HEK293T (cell line): ENCODE measurements around the gene MYO5B.
"Not testable (repeated sequence)": the region's sequence is repeated elsewhere in the genome, so short reads cannot be mapped to it uniquely, and the experiment has no call there.

Experiments used
- CTCF ChIA-PET: fragments of 350-600 bp; formaldehyde crosslinking; extraction: SDS; loops from one replicate; lab custom pipeline; 2021; ENCODE audit warnings: antibody characterized with exemption, inconsistent platforms; lab: Yijun Ruan, JAX
- POLR2A ChIA-PET: fragments of 350-600 bp; formaldehyde crosslinking; extraction: SDS; loops from one replicate; lab custom pipeline; 2020; ENCODE audit warnings: antibody characterized with exemption, inconsistent platforms; lab: Yijun Ruan, JAX
- DNase-seq: peaks from one replicate; pipeline ENCODE4 v3.0.0; 2012; ENCODE audit warnings: mixed read lengths; ENCODE audit errors: extremely low spot score
- ARNT ChIP-seq: fragments of 450-650 bp; IDR thresholded peaks from 2 replicates; pipeline ENCODE4 v1.6.1; 2017; ENCODE audit warnings: mild to moderate bottlenecking
- BHLHE40 ChIP-seq: fragments of 450-650 bp; IDR thresholded peaks from 2 replicates; pipeline ENCODE4 v1.6.1; 2016; ENCODE audit warnings: mild to moderate bottlenecking, moderate library complexity, borderline replicate concordance
- CTBP1 ChIP-seq: fragments of 450-650 bp; IDR thresholded peaks from 2 replicates; pipeline ENCODE4 v1.6.1; 2016; ENCODE audit warnings: borderline replicate concordance
- ELF4 ChIP-seq: fragments of 450-650 bp; IDR thresholded peaks from 2 replicates; pipeline ENCODE4 v1.6.1; 2017; ENCODE audit warnings: antibody characterized with exemption
- FOXA1 ChIP-seq: fragments of 450-650 bp; IDR thresholded peaks from 2 replicates; pipeline ENCODE4 v1.6.1; 2016; ENCODE audit warnings: mild to moderate bottlenecking
- FOXK2 ChIP-seq: fragments of 450-650 bp; IDR thresholded peaks from 2 replicates; pipeline ENCODE4 v1.6.1; 2016; ENCODE audit warnings: mild to moderate bottlenecking
- FOXM1 ChIP-seq: fragments of 450-650 bp; IDR thresholded peaks from 2 replicates; pipeline ENCODE4 v1.6.1; 2017; ENCODE audit warnings: mild to moderate bottlenecking, borderline replicate concordance
- HDGF ChIP-seq: fragments of 450-650 bp; IDR thresholded peaks from 2 replicates; pipeline ENCODE4 v1.6.1; 2017; ENCODE audit warnings: antibody characterized with exemption, borderline replicate concordance
- L3MBTL2 ChIP-seq: fragments of 450-650 bp; conservative IDR thresholded peaks from 2 replicates; pipeline ENCODE4 v1.6.1; 2016; ENCODE audit warnings: mild to moderate bottlenecking
- LEF1 ChIP-seq: fragments of 450-650 bp; IDR thresholded peaks from 2 replicates; pipeline ENCODE4 v1.6.1; 2017; ENCODE audit warnings: mild to moderate bottlenecking, borderline replicate concordance
- NFRKB ChIP-seq: fragments of 450-650 bp; IDR thresholded peaks from 2 replicates; pipeline ENCODE4 v1.6.1; 2016; ENCODE audit warnings: mild to moderate bottlenecking, moderate library complexity
- SP1 ChIP-seq: fragments of 450-650 bp; IDR thresholded peaks from 2 replicates; pipeline ENCODE4 v1.6.1; 2017
- SUZ12 ChIP-seq: fragments of 450-650 bp; IDR thresholded peaks from 2 replicates; pipeline ENCODE4 v1.6.1; 2016; ENCODE audit warnings: mild to moderate bottlenecking
- TARDBP ChIP-seq: fragments of 450-650 bp; IDR thresholded peaks from 2 replicates; pipeline ENCODE4 v1.6.1; 2016
- ZNF384 ChIP-seq: fragments of 450-650 bp; IDR thresholded peaks from 2 replicates; pipeline ENCODE4 v1.6.1; 2016
- TF ChIP-seq, protein P1 (sequence below): fragments of 450-650 bp; IDR thresholded peaks from 2 replicates; pipeline ENCODE4 v1.6.1; 2016

MYO5B gene

DNA sequence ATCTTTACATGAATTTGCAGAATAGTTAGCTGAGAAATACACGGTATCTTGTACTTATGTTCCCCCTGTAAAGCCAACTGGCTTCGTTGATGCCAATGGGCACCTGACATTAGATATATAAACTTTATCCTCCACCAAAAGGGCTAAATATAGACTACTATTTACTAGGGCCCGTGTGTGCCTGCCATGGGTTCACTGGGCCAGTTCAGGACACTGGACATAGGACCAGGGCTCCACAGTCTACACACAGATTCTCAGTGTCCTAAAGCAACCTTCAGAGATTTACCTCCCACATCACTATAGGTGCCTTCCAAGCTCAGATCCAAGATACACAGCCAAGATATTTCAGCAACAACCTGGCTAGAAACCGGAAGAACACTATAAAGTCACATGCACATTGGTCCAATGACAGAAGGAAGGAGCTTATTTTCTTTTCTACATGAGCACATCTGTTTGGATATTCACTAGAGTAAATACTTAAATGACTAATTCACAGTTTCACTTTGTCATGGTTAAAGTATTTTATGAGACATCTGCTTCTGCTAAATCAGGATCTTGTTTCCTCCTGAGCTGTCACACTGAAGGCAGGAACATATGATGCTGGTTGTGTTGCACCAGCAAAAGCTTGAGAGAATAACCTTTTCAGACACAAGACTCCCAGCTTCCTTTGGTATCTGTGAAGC is 95.1 kb downstream of the MYO5B start:
- no peak for DNase-seq
- POLR2A ChIA-PET, result no interaction called here
- TF ChIP-seq, protein P1, sequence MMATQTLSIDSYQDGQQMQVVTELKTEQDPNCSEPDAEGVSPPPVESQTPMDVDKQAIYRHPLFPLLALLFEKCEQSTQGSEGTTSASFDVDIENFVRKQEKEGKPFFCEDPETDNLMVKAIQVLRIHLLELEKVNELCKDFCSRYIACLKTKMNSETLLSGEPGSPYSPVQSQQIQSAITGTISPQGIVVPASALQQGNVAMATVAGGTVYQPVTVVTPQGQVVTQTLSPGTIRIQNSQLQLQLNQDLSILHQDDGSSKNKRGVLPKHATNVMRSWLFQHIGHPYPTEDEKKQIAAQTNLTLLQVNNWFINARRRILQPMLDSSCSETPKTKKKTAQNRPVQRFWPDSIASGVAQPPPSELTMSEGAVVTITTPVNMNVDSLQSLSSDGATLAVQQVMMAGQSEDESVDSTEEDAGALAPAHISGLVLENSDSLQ, result no peak
- TF ChIP-seq SUZ12 (no peak), ZNF384 (no peak), L3MBTL2 (no peak), FOXM1 (no peak), ELF4 (no peak), ARNT (no peak), CTBP1 (no peak), NFRKB (no peak), FOXK2 (no peak), BHLHE40 (no peak), TARDBP (no peak), HDGF (no peak), LEF1 (no peak), SP1 (no peak), FOXA1 (no peak)
- CTCF ChIA-PET, result no interaction called here

DNA sequence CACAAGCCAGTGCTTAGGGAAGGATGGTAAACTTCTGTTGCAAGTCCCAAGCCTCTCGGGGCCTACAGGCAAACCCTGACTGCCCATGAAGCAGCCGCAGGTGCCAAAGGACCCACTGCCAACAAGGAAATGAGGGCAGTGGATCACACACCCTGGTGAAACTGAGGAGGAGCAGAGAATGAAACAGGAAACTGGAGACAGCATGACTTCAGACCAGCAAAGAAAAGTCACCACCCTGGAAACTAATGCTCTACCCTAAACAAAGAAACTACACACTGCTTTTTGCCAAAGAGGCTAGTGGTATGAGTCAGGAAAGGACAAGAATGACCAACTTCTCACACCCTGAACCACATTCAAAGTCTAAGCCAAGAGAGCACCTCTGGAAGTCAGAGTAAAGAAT is 97.2 kb downstream of the MYO5B start:
- CTCF ChIA-PET, result no interaction called here
- POLR2A ChIA-PET, result no interaction called here
- DNase-seq, result no peak
- TF ChIP-seq, protein P1, result no peak
- TF ChIP-seq TARDBP (no peak), ZNF384 (no peak), BHLHE40 (no peak), SUZ12 (no peak), SP1 (no peak), FOXM1 (no peak), CTBP1 (no peak), L3MBTL2 (no peak), ARNT (no peak), ELF4 (no peak), FOXK2 (no peak), NFRKB (no peak), HDGF (no peak)

DNA sequence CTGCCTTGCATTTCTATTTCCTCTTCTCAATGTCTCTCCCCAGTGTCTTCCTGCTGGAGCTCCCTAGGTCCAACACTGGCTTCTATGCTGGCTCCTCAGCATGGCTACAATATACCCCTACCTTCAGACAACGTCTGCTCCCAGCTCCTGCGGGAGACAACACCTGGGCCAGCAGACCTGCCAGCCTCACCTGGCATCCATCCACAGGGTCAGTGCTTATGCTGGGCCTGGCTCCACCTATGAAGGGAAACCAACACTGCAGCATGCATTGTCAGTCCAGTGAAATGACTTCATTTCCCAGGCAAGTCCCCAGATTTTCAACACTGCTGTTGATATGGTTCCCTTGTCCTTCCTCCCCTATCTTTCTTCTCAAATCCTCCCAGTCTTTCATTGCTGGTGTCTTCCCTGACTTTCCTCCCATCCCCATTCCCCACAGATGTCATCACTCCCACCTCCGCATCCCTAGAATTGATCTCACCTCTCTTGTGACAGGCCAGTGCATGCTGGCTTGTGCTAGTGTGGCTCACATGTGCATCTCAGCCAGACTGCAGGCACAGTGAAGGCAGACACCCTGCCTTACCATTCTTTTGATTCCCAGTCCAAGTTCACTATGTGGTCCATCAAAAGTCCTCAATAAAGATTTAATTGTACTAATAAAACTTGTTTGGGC is 98.0 kb downstream of the MYO5B start:
- ChIA-PET CTCF (no interaction called here), POLR2A (no interaction called here)
- no peak for DNase-seq
- no peak for TF ChIP-seq ELF4
- TF ChIP-seq TARDBP, result no peak
- no peak for TF ChIP-seq LEF1
- TF ChIP-seq HDGF, result no peak
- TF ChIP-seq ZNF384, result no peak
- no peak for TF ChIP-seq CTBP1
- no peak for TF ChIP-seq FOXK2
- no peak for TF ChIP-seq ARNT
- TF ChIP-seq L3MBTL2, result no peak

DNA sequence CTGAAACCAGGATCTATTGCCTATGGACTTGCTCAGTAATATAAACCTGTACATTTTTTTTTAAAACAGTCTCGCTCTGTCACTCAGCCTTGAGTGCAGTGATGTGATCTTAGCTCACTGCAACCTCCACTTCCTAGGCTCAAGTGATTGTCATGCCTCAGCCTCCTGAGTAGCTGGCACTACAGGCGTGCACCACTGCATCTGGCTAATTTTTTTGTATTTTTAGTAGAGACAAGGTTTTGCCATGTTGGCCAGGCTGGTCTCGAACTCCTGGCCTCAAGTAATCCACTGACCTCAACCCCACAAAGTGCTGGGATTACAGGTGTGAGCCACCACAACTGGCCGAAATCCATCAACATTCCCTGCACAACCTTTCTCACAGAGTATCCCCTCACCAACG is 100.2 kb downstream of the MYO5B start:
- CTCF ChIA-PET, POLR2A ChIA-PET, DNase-seq: not testable (repeated sequence)

DNA sequence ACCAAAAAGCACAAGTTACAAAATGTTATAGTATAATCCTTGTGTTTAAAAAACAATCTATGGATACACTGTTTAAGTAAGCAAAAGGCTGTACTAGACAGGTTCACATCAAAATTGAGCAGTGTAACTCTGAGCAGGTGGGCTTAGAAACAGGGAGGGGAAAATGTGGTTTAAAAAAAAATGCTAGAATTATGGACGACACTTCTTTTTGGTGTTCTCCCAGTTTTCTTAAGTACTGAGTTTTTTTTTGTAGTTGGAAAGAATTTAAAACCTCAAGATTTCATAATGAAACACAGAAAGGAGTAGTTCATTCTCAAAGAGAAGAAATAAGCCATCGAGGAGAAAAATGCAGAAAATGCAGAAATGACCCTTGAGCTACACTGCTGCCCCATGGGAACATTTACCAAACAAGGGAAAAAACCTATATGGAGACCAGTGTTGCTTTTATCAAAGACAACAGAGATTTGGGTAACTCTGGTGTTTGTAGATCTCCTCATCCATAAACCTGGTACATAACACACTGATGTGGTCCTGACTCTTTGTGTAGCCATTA is 100.7 kb downstream of the MYO5B start:
- DNase-seq, result no peak
- CTCF ChIA-PET, result no interaction called here
- TF ChIP-seq TARDBP (no peak), HDGF (no peak), ZNF384 (no peak), NFRKB (no peak)
- POLR2A ChIA-PET, result no interaction called here

DNA sequence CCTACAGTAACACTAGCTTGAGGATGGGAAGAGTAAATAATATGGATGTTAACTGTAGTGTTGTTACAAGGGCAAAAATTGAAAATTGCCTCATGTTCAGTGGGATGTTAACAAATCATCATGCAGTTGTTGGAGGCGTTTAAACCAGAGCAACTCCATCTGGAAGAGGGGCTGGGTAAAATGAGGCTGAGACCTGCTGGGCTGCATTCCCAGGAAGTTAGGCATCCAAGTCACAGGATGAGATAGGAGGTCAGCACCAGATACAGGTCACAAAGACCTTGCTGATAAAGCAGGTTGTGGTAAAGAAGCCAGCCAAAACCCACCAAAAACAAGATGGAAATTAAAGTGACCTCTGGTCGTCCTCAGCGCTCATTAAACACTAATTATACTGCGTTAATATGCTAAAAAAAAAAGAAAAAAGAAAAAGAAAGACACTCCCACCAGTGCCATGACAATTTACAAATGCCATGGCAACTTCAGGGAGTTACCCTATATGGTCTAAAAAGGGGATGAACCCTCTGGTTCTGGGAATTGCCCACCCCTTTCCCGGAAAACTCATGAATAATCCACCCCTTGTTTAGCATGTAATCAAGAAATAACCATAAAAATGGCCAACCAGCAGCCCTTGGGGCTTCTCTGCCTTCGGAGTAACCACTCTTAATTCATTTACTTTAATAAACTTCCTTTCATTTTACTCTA is 101.4 kb downstream of the MYO5B start:
- CTCF ChIA-PET, result no interaction called here
- no peak for TF ChIP-seq BHLHE40
- TF ChIP-seq L3MBTL2, result no peak
- TF ChIP-seq NFRKB, result no peak
- no peak for TF ChIP-seq ARNT
- TF ChIP-seq SP1, result no peak
- TF ChIP-seq LEF1, result no peak
- no peak for TF ChIP-seq HDGF
- TF ChIP-seq ELF4, result no peak
- no peak for DNase-seq
- POLR2A ChIA-PET, result no interaction called here

DNA sequence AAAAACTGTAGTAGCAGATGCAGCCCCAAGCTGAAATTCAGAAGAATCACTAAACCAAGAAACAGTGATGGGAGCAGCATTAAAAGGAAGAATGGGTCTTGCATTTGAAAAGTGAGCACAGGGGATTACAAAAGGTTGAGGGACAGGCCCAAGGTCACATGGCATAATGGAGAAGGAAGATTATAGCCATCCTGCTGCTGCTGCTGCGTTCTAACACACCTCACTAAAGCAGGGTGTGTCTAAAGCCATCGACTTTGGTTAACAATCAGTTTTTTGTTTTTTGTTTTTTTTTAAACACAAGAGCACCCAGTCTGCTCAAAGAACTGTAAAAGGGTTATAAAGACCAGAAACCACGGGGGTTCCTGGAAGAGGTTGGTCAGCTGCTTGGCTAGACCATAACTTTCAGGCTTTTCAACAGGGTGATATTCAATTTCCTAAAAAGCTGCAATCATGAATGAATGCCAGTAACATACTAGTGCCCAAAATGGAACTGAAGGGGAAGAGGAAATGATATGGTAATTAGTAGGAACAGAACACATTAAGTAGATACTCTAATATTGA is 102.6 kb downstream of the MYO5B start:
- CTCF ChIA-PET, result no interaction called here
- no peak for TF ChIP-seq LEF1
- TF ChIP-seq FOXA1, result no peak
- no peak for TF ChIP-seq ZNF384
- TF ChIP-seq ELF4, result no peak
- no peak for TF ChIP-seq ARNT
- no peak for TF ChIP-seq L3MBTL2
- TF ChIP-seq NFRKB, result no peak
- TF ChIP-seq TARDBP, result no peak
- no peak for TF ChIP-seq CTBP1
- no peak for TF ChIP-seq FOXM1
- TF ChIP-seq SUZ12, result no peak
- TF ChIP-seq HDGF, result no peak
- TF ChIP-seq SP1, result no peak
- TF ChIP-seq, protein P1, result no peak
- DNase-seq, result no peak
- POLR2A ChIA-PET, result no interaction called here
